Esophagus squamous epithelium (tissue), 5 donors: ENCODE results near the gene NLGN3. TPM values are rescaled to one million over a fixed set of nuclear protein-coding genes. Genes with fewer than 3 reads are reported as not detected.

Experiments used
- DNase-seq: peaks from one replicate; lab custom pipeline; 2025; lab: John Stamatoyannopoulos, UW
- H3K27ac ChIP-seq, 4 donors: fragments of 200-600 bp; sonication (generic); one replicate each; pipeline ENCODE4 v1.5.1; 2016 to 2019; ENCODE audit warnings: mild to moderate bottlenecking in 1 of 4
- H3K27me3 ChIP-seq, 4 donors: fragments of 200-600 bp; sonication (generic); 1 replicate in 3 of 4; 2 replicates in 1 of 4; pipeline versions ENCODE4 v1.5.1 to v1.6.0; 2017 to 2021; ENCODE audit warnings: antibody characterized with exemption in 1 of 4
- H3K36me3 ChIP-seq, 3 donors: fragments of 200-600 bp; sonication (generic); one replicate each; pipeline ENCODE4 v1.5.1; 2016 to 2019
- H3K4me1 ChIP-seq, 3 donors: fragments of 200-600 bp; sonication (generic); one replicate each; pipeline ENCODE4 v1.5.1; 2017 to 2019
- H3K4me3 ChIP-seq, 4 donors: fragments of 200-600 bp; sonication (generic); 1 replicate in 3 of 4; 2 replicates in 1 of 4; pipeline ENCODE4 v1.5.1; 2016 to 2019; ENCODE audit warnings: mild to moderate bottlenecking in 2 of 4, moderate library complexity in 1 of 4
- H3K9me3 ChIP-seq, 3 donors: fragments of 200-600 bp; sonication (generic); one replicate each; pipeline ENCODE4 v1.5.1; 2016 to 2019
- POLR2A ChIP-seq, 4 donors: fragments of 450-650 bp; IDR thresholded peaks; one replicate each; pipeline ENCODE4 v1.6.1; 2017; ENCODE audit warnings: antibody characterized with exemption in 4 of 4, mild to moderate bottlenecking in 4 of 4, moderate library complexity in 3 of 4
- WGBS, 2 donors: methylation state at CpG; one replicate each; pipeline ENCODE4 v1.1.5; 2018; 5-methylcytosine and 5-hydroxymethylcytosine counted together
- intact Hi-C: fragments of 100-400 bp; cut with DNase I; formaldehyde crosslinking; loops from one replicate; pipeline ENCODE4 v1.15.0; 2022
- total RNA-seq, 4 donors: library from RNA; depleted of rRNA; stranded (reverse); fragments of >200 nt; gene quantifications; one replicate each; pipeline ENCODE4 v1.1.0, GENCODE V29; 2016
- TF ChIP-seq, protein P1 (sequence below), 6 experiments: fragments of 450-650 bp in 4 of 6; fragments of 200-600 bp in 2 of 6; sonication (generic) in 2 of 6; IDR thresholded peaks; one replicate each; pipeline ENCODE4 v1.5.1; 2016 to 2019; ENCODE audit warnings: antibody characterized with exemption in 6 of 6, mild to moderate bottlenecking in 4 of 6, moderate library complexity in 4 of 6
- donor health status: DM: yes; HTN: yes; CAD: no.

The NLGN3 gene
- total RNA-seq, 4 donors from 2014 or later, result 0.21 to 0.38 (median 0.23) TPM; not detected in 1

- no peaks in the 10 kb centered on the region for H3K27me3 ChIP-seq
- H3K4me3 ChIP-seq, result no peak overlapping the region
- intact Hi-C loops, result no loop called here
- H3K36me3 ChIP-seq, result no peaks in the 10 kb centered on the region
- H3K9me3 ChIP-seq, result no peaks in the 10 kb centered on the region
- 55 to 63% methylated on average over 2 to 6 of the region's 7 CpGs for WGBS, 2 donors
- no peak for DNase-seq
- no peak overlapping the region for H3K27ac ChIP-seq
- no peaks in the 10 kb centered on the region for H3K4me1 ChIP-seq
- no peak for TF ChIP-seq POLR2A (IDR thresholded peaks at IDR 0.05)
- TF ChIP-seq, protein P1, sequence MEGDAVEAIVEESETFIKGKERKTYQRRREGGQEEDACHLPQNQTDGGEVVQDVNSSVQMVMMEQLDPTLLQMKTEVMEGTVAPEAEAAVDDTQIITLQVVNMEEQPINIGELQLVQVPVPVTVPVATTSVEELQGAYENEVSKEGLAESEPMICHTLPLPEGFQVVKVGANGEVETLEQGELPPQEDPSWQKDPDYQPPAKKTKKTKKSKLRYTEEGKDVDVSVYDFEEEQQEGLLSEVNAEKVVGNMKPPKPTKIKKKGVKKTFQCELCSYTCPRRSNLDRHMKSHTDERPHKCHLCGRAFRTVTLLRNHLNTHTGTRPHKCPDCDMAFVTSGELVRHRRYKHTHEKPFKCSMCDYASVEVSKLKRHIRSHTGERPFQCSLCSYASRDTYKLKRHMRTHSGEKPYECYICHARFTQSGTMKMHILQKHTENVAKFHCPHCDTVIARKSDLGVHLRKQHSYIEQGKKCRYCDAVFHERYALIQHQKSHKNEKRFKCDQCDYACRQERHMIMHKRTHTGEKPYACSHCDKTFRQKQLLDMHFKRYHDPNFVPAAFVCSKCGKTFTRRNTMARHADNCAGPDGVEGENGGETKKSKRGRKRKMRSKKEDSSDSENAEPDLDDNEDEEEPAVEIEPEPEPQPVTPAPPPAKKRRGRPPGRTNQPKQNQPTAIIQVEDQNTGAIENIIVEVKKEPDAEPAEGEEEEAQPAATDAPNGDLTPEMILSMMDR (IDR thresholded peaks at IDR 0.05), result no peak
Measured at GRCh38 chrX:71151366-71151765, 6.7 kb downstream of the NLGN3 start.

DNA sequence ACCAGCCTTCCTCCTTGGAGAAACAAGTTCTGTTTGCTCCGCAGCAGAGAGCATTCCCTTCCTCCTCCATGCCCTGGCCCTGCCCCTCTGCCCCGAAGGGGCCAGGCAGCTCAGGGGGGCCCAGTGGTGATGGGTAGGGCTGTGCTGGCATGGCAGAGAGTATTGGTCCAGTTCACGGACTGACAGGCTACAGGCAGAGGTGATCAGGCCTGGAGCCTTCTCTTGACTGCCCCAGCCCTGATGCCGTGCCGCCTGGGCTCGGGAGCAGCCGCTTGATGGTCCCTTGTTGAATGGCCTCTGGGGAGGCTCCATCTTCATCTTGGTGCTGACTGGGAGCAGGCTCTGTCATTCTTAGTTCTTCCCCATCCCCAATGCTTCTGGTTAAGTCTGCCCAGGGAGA lies 9.6 kb downstream of the NLGN3 start:
- no peaks in the 10 kb centered on the region for H3K27me3 ChIP-seq
- TF ChIP-seq, protein P1 (IDR thresholded peaks at IDR 0.05), result no peak
- no peaks in the 10 kb centered on the region for H3K4me1 ChIP-seq
- H3K4me3 ChIP-seq, result no peak overlapping the region
- H3K9me3 ChIP-seq, result no peaks in the 10 kb centered on the region
- no peak for DNase-seq
- WGBS, 2 donors, result 90% methylated on average over 2 of the region's 7 CpGs; no CpG with 5 or more reads in 1 of the 2 donors
- H3K27ac ChIP-seq, result no peak overlapping the region
- H3K36me3 ChIP-seq, result no peaks in the 10 kb centered on the region
- intact Hi-C loops, result no loop called here

GRCh38 chrX:71154641-71155040 lies 10.0 kb downstream of the NLGN3 start:
- 37 to 67% methylated on average over 1 to 2 of the region's 3 CpGs for WGBS, 2 donors
- Histone ChIP-seq H3K9me3 (no peaks in the 10 kb centered on the region), H3K36me3 (no peaks in the 10 kb centered on the region), H3K4me3 (no peak overlapping the region), H3K4me1 (no peaks in the 10 kb centered on the region), H3K27ac (no peak overlapping the region), H3K27me3 (no peaks in the 10 kb centered on the region)
- intact Hi-C loops, result no loop called here
- TF ChIP-seq, protein P1 (IDR thresholded peaks at IDR 0.05), result no peak
- no peak for TF ChIP-seq POLR2A (IDR thresholded peaks at IDR 0.05)
- no peak for DNase-seq

DNA sequence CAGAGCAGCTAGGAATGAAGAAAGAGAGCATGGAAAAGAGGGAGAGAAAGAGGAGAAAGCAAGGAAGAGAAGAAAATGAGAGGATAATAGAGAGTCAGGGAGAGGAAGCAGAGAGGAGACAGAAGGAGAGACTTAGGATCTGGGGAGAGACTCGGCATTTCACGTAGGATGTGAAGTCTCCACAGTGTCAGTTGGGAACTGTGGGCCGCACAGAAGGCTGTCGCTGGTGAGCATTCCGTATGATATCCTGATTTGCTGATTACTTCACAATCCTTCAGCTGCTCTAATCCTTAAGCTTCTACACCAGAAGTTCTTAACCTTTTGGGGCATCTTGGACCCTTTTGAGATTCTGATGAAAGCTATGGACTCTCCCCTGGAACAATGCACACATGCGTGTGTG lies 14.0 kb downstream of the NLGN3 start:
- no peaks in the 10 kb centered on the region for H3K9me3 ChIP-seq
- H3K27me3 ChIP-seq, result no peaks in the 10 kb centered on the region
- no peak overlapping the region for H3K4me3 ChIP-seq
- DNase-seq, result no peak
- H3K36me3 ChIP-seq, result no peaks in the 10 kb centered on the region
- WGBS, 2 donors, result 87 to 91% methylated on average over 5 to 6 of the region's 6 CpGs
- no peak overlapping the region for H3K27ac ChIP-seq
- intact Hi-C loops, result no loop called here
- no peaks in the 10 kb centered on the region for H3K4me1 ChIP-seq
- no peak for TF ChIP-seq POLR2A (IDR thresholded peaks at IDR 0.05)
- TF ChIP-seq, protein P1 (IDR thresholded peaks at IDR 0.05), result no peak

DNA sequence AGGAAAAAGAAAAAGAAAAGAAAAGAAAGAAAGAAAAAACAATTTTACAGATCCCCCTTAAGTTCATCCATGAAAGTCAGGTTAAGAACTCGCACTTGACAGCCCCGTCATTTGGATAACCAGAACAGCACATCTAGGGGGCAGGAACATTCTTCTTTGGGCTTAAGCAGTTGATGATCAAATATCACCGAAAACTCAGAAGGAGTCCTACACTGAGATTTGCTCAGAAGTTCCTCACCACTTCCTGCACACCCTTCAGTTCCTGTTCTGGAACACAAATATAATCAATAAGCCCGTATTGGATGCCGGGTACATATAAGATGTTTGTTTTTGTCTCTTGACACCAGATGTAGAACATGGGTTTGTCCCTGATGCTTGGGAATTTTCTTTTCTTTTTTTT lies 14.7 kb downstream of the NLGN3 start:
- 81 to 90% methylated on average over 5 of the region's 5 CpGs for WGBS, 2 donors
- H3K27me3 ChIP-seq, result no peaks in the 10 kb centered on the region
- intact Hi-C loops, result no loop called here
- no peaks in the 10 kb centered on the region for H3K36me3 ChIP-seq
- TF ChIP-seq, protein P1 (IDR thresholded peaks at IDR 0.05), result no peak
- no peak for TF ChIP-seq POLR2A (IDR thresholded peaks at IDR 0.05)
- H3K27ac ChIP-seq, result no peak overlapping the region
- no peak overlapping the region for H3K4me3 ChIP-seq
- H3K9me3 ChIP-seq, result no peaks in the 10 kb centered on the region
- H3K4me1 ChIP-seq, result no peaks in the 10 kb centered on the region
- no peak for DNase-seq
